Left lobe of liver (tissue), 2 donors: Measurements from ENCODE around the gene ATP6V0A1. TPM values are rescaled to one million over a fixed set of nuclear protein-coding genes. Genes with fewer than 3 reads are reported as not detected.
A peak's percentile ranks its signal among the peaks of the same experiment; 100 is the strongest.
"Not testable (repeated sequence)": the region's sequence is repeated elsewhere in the genome, so short reads cannot be mapped to it uniquely, and the experiment has no call there.

ENCODE experiments used
- ATAC-seq: fragments of 200-7000 bp; cut with Tn5 transposase; one replicate; pipeline ENCODE4 v1.9.1; 2020; ENCODE audit warnings: mild to moderate bottlenecking, moderate library complexity
- DNase-seq: peaks from one replicate; pipeline ENCODE4 v3.0.0-alpha.2; 2020; ENCODE audit warnings: low spot score
- total RNA-seq: library from RNA; stranded (reverse); gene quantifications from one replicate; pipeline ENCODE4 v1.2.1, GENCODE V29; 2021
- donor health status: DM: no; HTN: no; CAD: no; lungs with moderate emphysema.
- donor health status: DM: no; HTN: yes; CAD: no.

ATP6V0A1 gene
- total RNA-seq, result 42.8 TPM

- DNase-seq, result peak; percentile 94
- ATAC-seq, result peak; percentile 98
Measured at GRCh38 chr17:42458497-42459255, at the start of gene ATP6V0A1. TSS of gene ATP6V0A1 (plus strand) at chr17:42458878. CDS start at chr17:42460895, 2,017 bp downstream.

DNA sequence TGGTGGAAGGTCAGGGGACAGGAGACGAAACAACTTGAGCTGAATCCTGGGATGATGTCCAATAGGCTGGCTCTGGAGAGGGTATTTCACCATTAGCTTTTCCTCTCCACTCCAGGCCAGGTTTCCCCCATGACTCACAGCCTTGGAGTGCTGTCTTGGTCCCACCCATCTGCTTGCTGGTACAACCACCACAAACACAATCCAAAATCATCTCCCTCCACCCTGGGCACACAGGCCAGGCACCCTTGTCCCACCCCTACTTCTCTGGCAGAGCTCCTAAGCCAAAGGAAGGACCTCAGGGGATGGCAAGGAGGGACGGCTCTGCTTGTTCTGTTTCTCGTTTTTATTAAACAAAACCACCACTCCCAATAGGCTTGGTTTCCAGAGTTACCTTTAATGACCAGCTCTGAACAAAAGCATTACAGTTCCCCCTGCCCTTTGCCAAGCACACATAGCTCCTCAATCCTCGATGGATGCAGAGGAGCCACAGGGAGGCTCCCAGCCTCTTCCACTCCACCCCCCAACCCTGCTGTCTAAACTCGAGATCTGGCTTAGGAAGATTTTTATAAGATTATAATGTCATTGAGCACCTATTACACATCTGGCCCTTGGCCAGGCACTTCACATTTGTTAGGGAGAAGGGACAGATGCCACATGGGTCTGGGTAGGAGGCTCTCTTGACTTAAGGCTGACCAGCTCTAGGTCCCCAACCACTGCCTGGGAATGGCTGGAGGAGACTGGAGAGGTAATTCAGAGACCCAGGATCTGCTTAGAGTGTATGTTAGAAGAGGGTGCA is 49.0 kb upstream of the ATP6V0A1 start:
- DNase-seq (no peak), ATAC-seq (no peak)

DNA sequence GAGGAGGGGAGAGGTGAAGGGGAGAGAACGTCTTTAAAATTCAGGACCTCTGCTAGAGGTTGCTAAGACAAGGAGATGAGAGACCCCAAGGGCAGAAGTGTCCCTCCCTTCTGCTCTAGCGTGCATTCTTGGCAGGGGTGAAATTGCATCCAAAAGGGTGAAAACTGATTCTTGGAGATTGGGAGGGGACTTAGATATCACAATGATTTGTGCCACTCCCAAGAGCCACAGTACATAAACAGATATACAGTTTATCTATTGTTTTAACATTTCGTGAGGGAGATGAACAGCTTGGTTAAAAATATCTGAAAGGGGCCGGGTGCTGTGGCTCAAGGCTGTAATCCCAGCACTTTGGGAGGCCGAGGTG is 48.4 kb upstream of the ATP6V0A1 start:
- no peak for DNase-seq
- ATAC-seq, result no peak

DNA sequence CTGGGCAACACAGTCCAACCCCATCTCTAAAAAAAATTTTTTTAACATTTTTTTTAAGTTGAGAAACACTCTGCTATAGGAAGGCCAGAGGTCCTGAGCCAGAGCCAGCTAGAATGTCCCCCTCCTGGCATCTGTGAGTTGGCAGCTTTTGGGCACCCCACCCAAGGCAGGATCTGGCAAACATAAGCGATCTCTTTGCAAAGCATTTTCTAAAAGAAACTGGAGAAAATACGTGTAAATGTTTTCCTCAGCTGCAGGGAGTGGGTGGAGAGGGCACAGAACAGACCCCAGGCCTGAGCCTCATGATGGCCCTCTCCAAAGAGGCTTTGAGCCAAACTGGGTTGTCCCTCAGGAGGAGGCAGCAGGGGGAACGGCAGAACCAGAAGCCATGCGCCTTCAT is 47.3 kb upstream of the ATP6V0A1 start:
- ATAC-seq, result no peak
- DNase-seq, result no peak

- no peak for DNase-seq
Measured at GRCh38 chr17:42411905-42412679, 46.6 kb upstream of the ATP6V0A1 start.

DNA sequence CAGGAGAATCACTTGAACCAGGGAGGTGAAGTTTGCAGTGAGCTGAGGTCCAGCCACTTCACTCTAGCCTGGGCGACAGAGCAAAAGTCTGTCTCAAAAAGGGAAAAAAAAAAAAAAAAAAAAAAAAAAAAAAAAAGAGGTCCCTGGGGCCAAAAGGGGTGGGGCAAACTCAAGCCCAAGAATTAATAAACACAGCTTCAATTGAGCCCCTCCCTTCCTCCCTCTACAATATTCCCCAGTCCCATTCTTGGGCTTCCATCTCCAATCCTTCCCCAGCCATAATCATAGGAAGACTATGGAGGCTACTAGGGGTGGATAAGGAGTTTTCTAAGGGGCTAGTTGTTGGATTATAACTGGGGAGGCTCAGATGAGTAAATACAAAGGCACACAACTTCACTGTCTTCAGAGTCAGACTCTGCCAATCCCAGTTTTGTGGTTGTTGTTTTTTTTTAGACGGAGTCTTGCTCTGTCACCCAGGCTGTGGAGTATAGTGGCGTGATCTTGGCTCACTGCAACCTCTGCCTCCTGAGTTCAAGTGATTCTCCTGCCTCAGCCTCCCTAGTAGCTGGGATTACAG is 45.1 kb upstream of the ATP6V0A1 start:
- no peak for DNase-seq
- ATAC-seq, result no peak

More at GRCh38 chr17:42411905-42412679, 46.6 kb upstream of the ATP6V0A1 start:
- ATAC-seq, result no peak

- ATAC-seq, result no peak
- no peak for DNase-seq
Measured at GRCh38 chr17:42414704-42415409, 43.8 kb upstream of the ATP6V0A1 start.

- not testable (repeated sequence) for DNase-seq, ATAC-seq
Measured at GRCh38 chr17:42417981-42418380, 40.7 kb upstream of the ATP6V0A1 start.

DNA sequence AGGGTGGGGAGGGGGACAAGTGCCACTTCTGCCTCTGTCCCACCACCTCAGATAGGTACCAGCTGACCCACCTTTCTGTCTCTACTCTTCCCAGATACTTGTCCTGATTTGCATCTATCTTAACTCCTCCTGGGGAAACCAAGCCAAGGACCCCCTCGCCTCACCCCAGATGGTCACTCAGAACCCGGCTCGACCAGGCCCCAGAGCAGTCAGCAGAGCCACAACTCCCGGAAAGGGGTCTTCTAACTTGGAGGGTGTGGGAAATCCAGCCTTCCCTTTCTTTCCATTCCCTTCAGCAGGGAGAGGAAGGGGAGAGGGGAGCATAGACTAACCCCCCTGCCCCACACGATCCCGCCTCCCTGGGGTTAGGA is 37.6 kb upstream of the ATP6V0A1 start:
- ATAC-seq (no peak), DNase-seq (no peak)

DNA sequence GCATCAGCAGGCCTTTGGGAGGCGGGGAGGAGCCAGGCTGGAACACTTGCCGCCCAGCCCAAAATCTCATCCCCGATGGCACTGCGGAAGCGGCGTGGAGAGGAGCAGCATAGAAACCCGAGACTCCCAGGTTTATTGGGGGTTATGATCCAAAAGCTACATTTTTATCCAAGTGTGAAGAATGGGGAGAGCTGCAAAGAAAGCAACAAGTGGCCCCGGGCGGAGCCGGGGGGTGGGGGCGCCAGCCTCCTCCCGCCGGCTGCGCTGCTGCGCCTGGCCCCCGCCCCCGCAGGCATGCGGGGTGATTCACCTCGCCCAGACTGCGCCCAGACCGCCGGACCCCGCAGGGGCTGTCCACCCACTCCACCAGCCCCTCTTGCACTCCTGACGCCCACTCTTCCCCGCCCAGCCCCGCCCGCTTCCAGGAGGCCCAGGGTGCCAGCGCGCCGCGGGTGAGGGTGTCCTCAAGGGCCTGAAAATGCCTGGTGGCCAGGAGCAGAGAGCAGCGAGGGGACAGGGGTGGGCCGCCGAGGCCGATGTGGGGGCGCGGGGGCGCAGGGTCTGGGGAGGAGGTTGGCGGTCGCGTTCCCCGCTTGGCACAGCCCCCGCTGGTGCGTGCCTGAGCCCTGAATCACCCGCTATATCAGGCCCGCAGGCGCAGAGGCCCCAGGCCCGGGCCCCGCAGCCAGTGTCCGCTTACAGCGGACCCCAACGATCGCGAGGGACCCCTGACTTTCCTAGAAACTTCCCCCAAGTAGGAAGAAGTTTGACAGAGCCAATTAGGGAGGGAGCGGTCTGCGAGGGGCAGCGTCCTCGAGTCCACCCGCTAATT is 37.0 kb upstream of the ATP6V0A1 start:
- peak; percentile 49 for DNase-seq
- ATAC-seq, result no peak

DNA sequence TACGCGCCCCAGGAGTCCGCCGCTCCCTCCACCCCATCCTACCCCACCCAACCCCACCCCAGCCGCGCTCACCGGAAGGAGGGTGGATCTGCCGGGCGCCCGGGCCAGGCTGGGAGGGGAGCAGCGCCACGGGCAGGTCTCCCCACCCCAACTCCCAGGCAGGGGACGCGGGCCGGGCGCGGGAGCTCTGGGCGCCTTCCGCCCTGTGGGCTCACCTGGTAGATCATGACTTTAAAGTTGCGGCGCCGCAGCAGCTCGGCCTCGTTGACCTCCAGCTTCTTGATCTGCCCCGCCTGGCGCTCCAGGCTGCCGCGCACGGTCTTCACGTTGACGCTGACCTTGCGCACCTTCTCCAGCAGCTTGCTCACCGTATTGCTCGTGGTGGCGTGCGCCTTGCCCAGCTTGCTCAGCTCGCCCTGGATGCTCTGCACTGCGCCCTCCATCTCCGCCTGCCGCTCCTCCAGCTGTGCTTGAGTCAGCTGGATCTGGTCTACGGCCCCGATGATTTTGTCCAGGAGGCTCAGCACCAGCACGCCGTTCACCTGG is 36.2 kb upstream of the ATP6V0A1 start:
- ATAC-seq (peak; percentile 39), DNase-seq (peak; percentile 51)

GRCh38 chr17:42422958-42423712 is 35.5 kb upstream of the ATP6V0A1 start, which contains the start of gene CAVIN1:
TSS of gene CAVIN1 (minus strand) at chr17:42423256. CDS start at chr17:42423097, 159 bp downstream.
- ATAC-seq, result peak; percentile 95

GRCh38 chr17:42423766-42424165 is 34.9 kb upstream of the ATP6V0A1 start:
- ATAC-seq, result no peak
- DNase-seq, result no peak

More at GRCh38 chr17:42422958-42423712, 35.5 kb upstream of the ATP6V0A1 start, which contains the start of gene CAVIN1:
- peak; percentile 94 for DNase-seq

GRCh38 chr17:42424991-42425610 is 33.6 kb upstream of the ATP6V0A1 start:
- no peak for ATAC-seq
- DNase-seq, result no peak

DNA sequence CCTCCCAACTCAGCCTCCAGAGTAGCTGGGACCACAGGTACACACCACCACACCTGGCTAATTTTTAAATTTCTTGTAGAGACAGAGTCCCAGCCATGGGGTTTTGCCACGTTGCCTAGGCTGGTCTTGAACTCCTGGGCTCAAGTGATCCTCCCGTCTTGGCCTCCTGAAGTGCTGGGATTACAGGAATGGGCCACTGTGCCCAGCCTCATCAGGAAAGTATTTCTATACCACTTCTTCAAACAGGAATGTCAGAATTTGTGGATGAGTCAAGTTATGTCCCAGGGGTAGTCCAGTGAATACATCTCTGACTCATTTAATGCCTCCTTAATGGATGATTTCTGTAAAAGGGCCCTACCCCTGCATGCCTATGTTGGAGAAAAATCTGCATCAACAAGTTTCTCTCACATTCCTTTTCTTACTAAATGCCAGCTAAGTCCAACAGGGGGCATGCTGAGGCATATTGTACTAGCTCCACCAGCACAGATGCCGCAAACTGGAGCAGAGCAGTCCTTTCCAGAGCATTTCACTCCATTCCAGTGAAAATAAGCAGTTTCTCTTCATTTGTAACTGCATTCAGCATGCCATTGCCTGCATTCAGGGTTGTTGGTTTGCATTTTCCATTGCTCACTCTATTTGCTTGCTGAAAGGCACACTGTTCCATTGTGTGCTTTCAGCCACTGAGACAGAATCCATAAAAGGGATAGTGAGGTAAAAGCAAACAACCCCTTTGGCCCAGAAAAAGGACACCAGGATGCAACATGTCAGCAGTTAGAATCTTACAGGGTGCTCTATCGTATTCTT is 30.3 kb upstream of the ATP6V0A1 start:
- ATAC-seq, result peak; percentile 94
- no peak for DNase-seq

DNA sequence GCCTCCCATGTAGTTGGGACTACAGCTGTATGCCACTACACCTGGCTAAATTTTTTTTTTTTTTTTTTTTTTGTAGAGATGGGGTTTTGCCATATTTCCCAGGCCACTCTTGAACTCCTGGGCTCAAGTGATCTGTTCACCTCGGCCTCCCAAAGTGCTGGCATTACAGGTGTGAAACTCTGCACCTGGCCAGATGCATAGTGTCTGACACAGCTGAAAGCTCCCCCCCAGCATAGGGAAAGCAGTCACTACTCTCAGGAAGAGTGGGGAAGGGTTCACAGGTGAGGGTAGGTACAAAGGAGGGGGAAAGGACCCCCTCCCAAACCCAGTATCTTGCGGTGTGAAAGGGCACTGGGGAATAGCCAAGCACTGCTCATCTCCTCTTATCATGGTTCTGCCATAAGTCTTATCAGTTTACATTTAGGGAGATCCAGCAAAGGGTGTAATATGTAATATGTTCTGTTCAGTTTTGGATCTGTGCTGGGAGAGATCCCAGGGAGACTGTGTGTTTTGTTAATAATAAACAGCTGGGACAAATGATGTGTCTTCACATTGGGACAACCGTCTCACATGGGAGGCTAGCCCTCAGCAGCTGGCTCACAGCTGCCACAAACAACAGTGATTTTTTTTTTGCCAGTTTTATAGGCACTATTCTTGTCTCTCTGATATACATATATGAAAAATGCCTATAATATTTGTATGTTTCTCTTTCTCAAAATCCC is 28.8 kb upstream of the ATP6V0A1 start:
- ATAC-seq, result peak; percentile 25
- no peak for DNase-seq
